ENCODE data around the gene CBX5. TPM values are rescaled to one million over a fixed set of nuclear protein-coding genes. Genes with fewer than 3 reads are reported as not detected.

CBX5 gene
- total and polyA plus RNA-seq, 9 of the 15 experiments (the other 6 are each of a cell fraction or from before 2014, with no cell fraction given) = 32.6 to 102 (median 59.2) TPM

DNA sequence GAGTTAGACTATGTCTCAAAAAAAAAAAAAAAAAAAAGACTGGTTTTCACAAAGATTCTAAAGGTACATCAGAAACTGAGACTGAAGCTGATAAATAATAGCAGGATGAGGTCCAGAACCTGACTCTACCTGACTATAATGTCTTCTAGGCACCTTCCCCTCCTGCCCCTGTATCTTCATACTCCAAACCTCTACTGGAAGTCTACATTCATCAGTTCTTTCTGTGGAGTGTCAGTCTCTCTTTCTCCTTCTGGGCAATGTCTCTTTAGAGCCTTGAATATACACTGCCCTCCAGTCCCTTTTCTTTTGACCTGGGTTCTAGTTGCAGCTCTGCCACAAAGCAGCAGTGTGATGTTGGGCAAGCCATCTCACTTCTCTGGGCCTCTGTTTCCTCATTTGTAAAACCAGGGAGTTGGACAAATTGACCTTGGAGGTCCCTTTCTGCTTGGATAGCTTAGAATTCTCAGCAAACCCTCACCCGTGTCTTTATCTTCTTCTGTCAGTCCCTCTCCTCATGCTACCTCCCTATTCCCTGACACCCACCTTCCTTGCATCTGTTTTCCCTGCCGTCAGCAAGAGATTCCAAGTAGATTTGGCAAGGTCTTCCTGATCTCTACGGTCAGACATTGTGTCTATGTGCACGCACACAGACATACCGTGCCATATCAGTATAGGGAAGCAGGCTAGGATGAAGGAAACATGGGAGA lies 16.6 kb upstream of the CBX5 start (continued):
- TF ChIP-seq, protein P1, sequence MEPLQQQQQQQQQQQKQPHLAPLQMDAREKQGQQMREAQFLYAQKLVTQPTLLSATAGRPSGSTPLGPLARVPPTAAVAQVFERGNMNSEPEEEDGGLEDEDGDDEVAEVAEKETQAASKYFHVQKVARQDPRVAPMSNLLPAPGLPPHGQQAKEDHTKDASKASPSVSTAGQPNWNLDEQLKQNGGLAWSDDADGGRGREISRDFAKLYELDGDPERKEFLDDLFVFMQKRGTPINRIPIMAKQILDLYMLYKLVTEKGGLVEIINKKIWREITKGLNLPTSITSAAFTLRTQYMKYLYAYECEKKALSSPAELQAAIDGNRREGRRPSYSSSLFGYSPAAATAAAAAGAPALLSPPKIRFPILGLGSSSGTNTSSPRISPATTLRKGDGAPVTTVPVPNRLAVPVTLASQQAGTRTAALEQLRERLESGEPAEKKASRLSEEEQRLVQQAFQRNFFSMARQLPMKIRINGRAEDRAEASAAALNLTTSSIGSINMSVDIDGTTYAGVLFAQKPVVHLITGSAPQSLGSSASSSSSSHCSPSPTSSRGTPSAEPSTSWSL (CRISPR knock-in tag; IDR thresholded peaks at IDR 0.05; ENCODE audit: borderline replicate concordance) = no peak
- TF ChIP-seq ZC3H11A (IDR thresholded peaks at IDR 0.05; ENCODE audit: low read depth, low read length) (no peak), ZNF184 (CRISPR knock-in tag; IDR thresholded peaks at IDR 0.05) (no peak), ZNF143 (CRISPR knock-in tag; IDR thresholded peaks at IDR 0.05) (no peak), ZFX (CRISPR knock-in tag; IDR thresholded peaks at IDR 0.05) (no peak), BRD9 (IDR thresholded peaks at IDR 0.05; ENCODE audit: low read depth, partially characterized antibody) (peak; percentile 72), MAFK (IDR thresholded peaks at IDR 0.05; ENCODE audit: low read length) (peak; percentile 40; the same call in 1 of the 2 replicates), ESRRA (IDR thresholded peaks at IDR 0.05; ENCODE audit: borderline replicate concordance, low read depth) (peak; percentile 67), CREB1 (IDR thresholded peaks at IDR 0.05) (no peak), CREB1 (CRISPR knock-in tag; IDR thresholded peaks at IDR 0.05) (no peak), NUFIP1 (IDR thresholded peaks at IDR 0.05; ENCODE audit: partially characterized antibody) (no peak), ZNF41 (CRISPR knock-in tag; conservative IDR thresholded peaks at IDR 0.05) (no peak), ZBTB17 (CRISPR knock-in tag; IDR thresholded peaks at IDR 0.05) (no peak), NFATC3 (IDR thresholded peaks at IDR 0.05) (no peak)
- TF ChIP-seq, protein P2, sequence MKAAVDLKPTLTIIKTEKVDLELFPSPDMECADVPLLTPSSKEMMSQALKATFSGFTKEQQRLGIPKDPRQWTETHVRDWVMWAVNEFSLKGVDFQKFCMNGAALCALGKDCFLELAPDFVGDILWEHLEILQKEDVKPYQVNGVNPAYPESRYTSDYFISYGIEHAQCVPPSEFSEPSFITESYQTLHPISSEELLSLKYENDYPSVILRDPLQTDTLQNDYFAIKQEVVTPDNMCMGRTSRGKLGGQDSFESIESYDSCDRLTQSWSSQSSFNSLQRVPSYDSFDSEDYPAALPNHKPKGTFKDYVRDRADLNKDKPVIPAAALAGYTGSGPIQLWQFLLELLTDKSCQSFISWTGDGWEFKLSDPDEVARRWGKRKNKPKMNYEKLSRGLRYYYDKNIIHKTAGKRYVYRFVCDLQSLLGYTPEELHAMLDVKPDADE (conservative IDR thresholded peaks at IDR 0.05; ENCODE audit: control insufficient read depth, low read depth, low read length) = no peak
- TF ChIP-seq, protein P3, sequence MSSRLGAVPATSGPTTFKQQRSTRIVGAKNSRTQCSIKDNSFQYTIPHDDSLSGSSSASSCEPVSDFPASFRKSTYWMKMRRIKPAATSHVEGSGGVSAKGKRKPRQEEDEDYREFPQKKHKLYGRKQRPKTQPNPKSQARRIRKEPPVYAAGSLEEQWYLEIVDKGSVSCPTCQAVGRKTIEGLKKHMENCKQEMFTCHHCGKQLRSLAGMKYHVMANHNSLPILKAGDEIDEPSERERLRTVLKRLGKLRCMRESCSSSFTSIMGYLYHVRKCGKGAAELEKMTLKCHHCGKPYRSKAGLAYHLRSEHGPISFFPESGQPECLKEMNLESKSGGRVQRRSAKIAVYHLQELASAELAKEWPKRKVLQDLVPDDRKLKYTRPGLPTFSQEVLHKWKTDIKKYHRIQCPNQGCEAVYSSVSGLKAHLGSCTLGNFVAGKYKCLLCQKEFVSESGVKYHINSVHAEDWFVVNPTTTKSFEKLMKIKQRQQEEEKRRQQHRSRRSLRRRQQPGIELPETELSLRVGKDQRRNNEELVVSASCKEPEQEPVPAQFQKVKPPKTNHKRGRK (tag; IDR thresholded peaks at IDR 0.05) = no peak
- TF ChIP-seq, protein P4, sequence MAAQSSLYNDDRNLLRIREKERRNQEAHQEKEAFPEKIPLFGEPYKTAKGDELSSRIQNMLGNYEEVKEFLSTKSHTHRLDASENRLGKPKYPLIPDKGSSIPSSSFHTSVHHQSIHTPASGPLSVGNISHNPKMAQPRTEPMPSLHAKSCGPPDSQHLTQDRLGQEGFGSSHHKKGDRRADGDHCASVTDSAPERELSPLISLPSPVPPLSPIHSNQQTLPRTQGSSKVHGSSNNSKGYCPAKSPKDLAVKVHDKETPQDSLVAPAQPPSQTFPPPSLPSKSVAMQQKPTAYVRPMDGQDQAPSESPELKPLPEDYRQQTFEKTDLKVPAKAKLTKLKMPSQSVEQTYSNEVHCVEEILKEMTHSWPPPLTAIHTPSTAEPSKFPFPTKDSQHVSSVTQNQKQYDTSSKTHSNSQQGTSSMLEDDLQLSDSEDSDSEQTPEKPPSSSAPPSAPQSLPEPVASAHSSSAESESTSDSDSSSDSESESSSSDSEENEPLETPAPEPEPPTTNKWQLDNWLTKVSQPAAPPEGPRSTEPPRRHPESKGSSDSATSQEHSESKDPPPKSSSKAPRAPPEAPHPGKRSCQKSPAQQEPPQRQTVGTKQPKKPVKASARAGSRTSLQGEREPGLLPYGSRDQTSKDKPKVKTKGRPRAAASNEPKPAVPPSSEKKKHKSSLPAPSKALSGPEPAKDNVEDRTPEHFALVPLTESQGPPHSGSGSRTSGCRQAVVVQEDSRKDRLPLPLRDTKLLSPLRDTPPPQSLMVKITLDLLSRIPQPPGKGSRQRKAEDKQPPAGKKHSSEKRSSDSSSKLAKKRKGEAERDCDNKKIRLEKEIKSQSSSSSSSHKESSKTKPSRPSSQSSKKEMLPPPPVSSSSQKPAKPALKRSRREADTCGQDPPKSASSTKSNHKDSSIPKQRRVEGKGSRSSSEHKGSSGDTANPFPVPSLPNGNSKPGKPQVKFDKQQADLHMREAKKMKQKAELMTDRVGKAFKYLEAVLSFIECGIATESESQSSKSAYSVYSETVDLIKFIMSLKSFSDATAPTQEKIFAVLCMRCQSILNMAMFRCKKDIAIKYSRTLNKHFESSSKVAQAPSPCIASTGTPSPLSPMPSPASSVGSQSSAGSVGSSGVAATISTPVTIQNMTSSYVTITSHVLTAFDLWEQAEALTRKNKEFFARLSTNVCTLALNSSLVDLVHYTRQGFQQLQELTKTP (IDR thresholded peaks at IDR 0.05; ENCODE audit: low read depth in 1 of 2, partially characterized antibody in 2 of 2) = peak in 1 of 2 experiments; percentile 70
- TF ChIP-seq, protein P5, sequence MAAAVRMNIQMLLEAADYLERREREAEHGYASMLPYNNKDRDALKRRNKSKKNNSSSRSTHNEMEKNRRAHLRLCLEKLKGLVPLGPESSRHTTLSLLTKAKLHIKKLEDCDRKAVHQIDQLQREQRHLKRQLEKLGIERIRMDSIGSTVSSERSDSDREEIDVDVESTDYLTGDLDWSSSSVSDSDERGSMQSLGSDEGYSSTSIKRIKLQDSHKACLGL (CRISPR knock-in tag; IDR thresholded peaks at IDR 0.05; ENCODE audit: borderline replicate concordance, poor library complexity, severe bottlenecking) = no peak
